ENCODE measurements around the gene APBB2. TPM values are rescaled to one million over a fixed set of nuclear protein-coding genes. Genes with fewer than 3 reads are reported as not detected.

Gene APBB2
- polyA plus RNA-seq, 3 donors = 0.15 to 0.33 TPM; not detected in 1

- Mint-ChIP-seq H3K4me1 (no peaks in the 10 kb centered on the region), H3K36me3 (no peaks in the 10 kb centered on the region), H3K27me3 (ENCODE audit: low read depth in 3 of 3) (peaks cover 0 to 4% (median 1%) of the 10 kb centered on the region in 3 donors), H3K9me3 (peaks cover 0 to 12% (median 5%) of the 10 kb centered on the region in 7 donors), H3K4me3 (no peak overlapping the region), H3K27ac (peak overlapping the region in 1 of 7 donors; percentile 38)
- intact Hi-C loops (cut with micrococcal nuclease) = no loop called here
- no peak for TF ChIP-seq CTCF (IDR thresholded peaks at IDR 0.05)
- H3K79me2 ChIP-seq (ENCODE audit: insufficient read depth, low read length) = no peaks in the 10 kb centered on the region
- H3K27ac ChIP-seq (ENCODE audit: low read depth in 1 of 2, low read length in 2 of 2) = no peak overlapping the region
- H3K27me3 ChIP-seq (ENCODE audit: control insufficient read depth in 2 of 2, insufficient read depth in 2 of 2, low read length in 2 of 2) = no peaks in the 10 kb centered on the region
- no peak for DNase-seq
- H3K4me1 ChIP-seq (ENCODE audit: control insufficient read depth in 1 of 2, insufficient read depth in 2 of 2, low read length in 2 of 2) = no peaks in the 10 kb centered on the region
- WGBS (ENCODE audit: insufficient coverage) = no CpG with 5 or more reads among the region's 4 CpGs
- no peaks in the 10 kb centered on the region for H4K20me1 ChIP-seq (ENCODE audit: insufficient read depth, low read length)
- H3K4me2 ChIP-seq (replicated peaks; ENCODE audit: extremely low read depth, low read length, poor library complexity, severe bottlenecking) = no peak overlapping the region
- no peaks in the 10 kb centered on the region for H3K9me3 ChIP-seq (replicated peaks in 1 of 2; ENCODE audit: control insufficient read depth in 1 of 2, insufficient read depth in 1 of 2, low read length in 2 of 2)
- H3K4me3 ChIP-seq (replicated peaks in 1 of 3; ENCODE audit: low read depth in 2 of 3, low read length in 3 of 3) = no peak overlapping the region
- no peak overlapping the region for H3K9ac ChIP-seq (ENCODE audit: insufficient read depth, low read length, poor library complexity, severe bottlenecking)
- H2AFZ ChIP-seq (ENCODE audit: insufficient read depth, low read depth, low read length, poor library complexity, severe bottlenecking) = no peak overlapping the region
- no peaks in the 10 kb centered on the region for H3K36me3 ChIP-seq (replicated peaks in 1 of 2; ENCODE audit: control insufficient read depth in 1 of 2, insufficient read depth in 2 of 2, low read length in 2 of 2)
Observed at GRCh38 chr4:41179498-41180195, 34.7 kb downstream of the APBB2 start.

GRCh38 chr4:41178372-41179370, 35.7 kb downstream of the APBB2 start:
- H3K4me3 Mint-ChIP-seq = no peak overlapping the region
- H3K27ac ChIP-seq (ENCODE audit: low read depth in 1 of 2, low read length in 2 of 2) = no peak overlapping the region
- H3K4me1 ChIP-seq (ENCODE audit: control insufficient read depth in 1 of 2, insufficient read depth in 2 of 2, low read length in 2 of 2) = no peaks in the 10 kb centered on the region
- no peak overlapping the region for H3K4me2 ChIP-seq (replicated peaks; ENCODE audit: extremely low read depth, low read length, poor library complexity, severe bottlenecking)
- no peak overlapping the region for H2AFZ ChIP-seq (ENCODE audit: insufficient read depth, low read depth, low read length, poor library complexity, severe bottlenecking)
- H3K9ac ChIP-seq (ENCODE audit: insufficient read depth, low read length, poor library complexity, severe bottlenecking) = no peak overlapping the region
- no peaks in the 10 kb centered on the region for H3K79me2 ChIP-seq (ENCODE audit: insufficient read depth, low read length)
- H3K9me3 ChIP-seq (replicated peaks in 1 of 2; ENCODE audit: control insufficient read depth in 1 of 2, insufficient read depth in 1 of 2, low read length in 2 of 2) = no peaks in the 10 kb centered on the region
- WGBS (ENCODE audit: insufficient coverage) = 100% methylated on average over 1 of the region's 7 CpGs
- no peaks in the 10 kb centered on the region for H3K4me1 Mint-ChIP-seq
- intact Hi-C loops (cut with micrococcal nuclease) = no loop called here
- peaks cover 0 to 4% (median 0%) of the 10 kb centered on the region in 3 donors for H3K27me3 Mint-ChIP-seq (ENCODE audit: low read depth in 3 of 3)
- H3K36me3 ChIP-seq (replicated peaks in 1 of 2; ENCODE audit: control insufficient read depth in 1 of 2, insufficient read depth in 2 of 2, low read length in 2 of 2) = no peaks in the 10 kb centered on the region
- no peaks in the 10 kb centered on the region for H3K27me3 ChIP-seq (ENCODE audit: control insufficient read depth in 2 of 2, insufficient read depth in 2 of 2, low read length in 2 of 2)
- H3K4me3 ChIP-seq (replicated peaks in 1 of 3; ENCODE audit: low read depth in 2 of 3, low read length in 3 of 3) = no peak overlapping the region
- no peaks in the 10 kb centered on the region for H3K36me3 Mint-ChIP-seq
- H4K20me1 ChIP-seq (ENCODE audit: insufficient read depth, low read length) = no peaks in the 10 kb centered on the region
- peaks cover 0 to 10% (median 5%) of the 10 kb centered on the region in 7 donors for H3K9me3 Mint-ChIP-seq
- no peak for TF ChIP-seq CTCF (IDR thresholded peaks at IDR 0.05)
- DNase-seq = no peak
- peak overlapping the region in 1 of 7 donors; percentile 5 for H3K27ac Mint-ChIP-seq
